Left renal cortex interstitium (tissue), 4 donors: ENCODE measurements around the gene MBNL1. TPM values are rescaled to one million over a fixed set of nuclear protein-coding genes. Genes with fewer than 3 reads are reported as not detected.
"Not testable (repeated sequence)": the region's sequence is repeated elsewhere in the genome, so short reads cannot be mapped to it uniquely, and the experiment has no call there.

Experiments used
- DNase-seq, 4 donors: peaks; one replicate each; pipeline ENCODE4 v3.0.0-alpha.2; 2013; ENCODE audit warnings: low read depth in 4 of 4, low spot score in 2 of 4, missing footprints in 1 of 4
- polyA plus RNA-seq, 4 donors: library from polyadenylated mRNA; unstranded; fragments of 120-200 nt; gene quantifications; one replicate each; pipeline ENCODE4 v1.2.1, GENCODE V29; 2013; ENCODE audit not compliant: insufficient read length in 4 of 4

Gene MBNL1
- polyA plus RNA-seq, 4 donors: 47.8 to 55.1 (median 51.4) TPM

DNA sequence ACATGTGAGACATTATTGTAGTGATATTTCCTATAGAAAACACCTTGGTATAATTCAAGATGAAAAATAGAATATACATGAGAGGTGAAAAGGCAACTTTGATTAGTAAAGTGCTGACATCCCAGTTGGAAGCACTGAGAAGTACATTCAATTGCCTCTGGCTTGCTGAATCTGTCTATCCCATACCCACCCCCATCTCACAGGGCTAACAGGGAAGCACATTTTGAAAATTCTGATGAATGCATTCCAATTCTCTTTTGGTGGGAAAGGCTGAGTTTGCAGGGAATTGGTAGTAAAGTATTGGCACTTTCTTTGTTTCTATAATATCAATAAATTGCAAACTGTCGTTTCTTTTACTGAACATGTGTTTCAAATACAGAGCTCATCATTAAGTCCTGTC lies 122.9 kb downstream of the MBNL1 start:
- no peak for DNase-seq

DNA sequence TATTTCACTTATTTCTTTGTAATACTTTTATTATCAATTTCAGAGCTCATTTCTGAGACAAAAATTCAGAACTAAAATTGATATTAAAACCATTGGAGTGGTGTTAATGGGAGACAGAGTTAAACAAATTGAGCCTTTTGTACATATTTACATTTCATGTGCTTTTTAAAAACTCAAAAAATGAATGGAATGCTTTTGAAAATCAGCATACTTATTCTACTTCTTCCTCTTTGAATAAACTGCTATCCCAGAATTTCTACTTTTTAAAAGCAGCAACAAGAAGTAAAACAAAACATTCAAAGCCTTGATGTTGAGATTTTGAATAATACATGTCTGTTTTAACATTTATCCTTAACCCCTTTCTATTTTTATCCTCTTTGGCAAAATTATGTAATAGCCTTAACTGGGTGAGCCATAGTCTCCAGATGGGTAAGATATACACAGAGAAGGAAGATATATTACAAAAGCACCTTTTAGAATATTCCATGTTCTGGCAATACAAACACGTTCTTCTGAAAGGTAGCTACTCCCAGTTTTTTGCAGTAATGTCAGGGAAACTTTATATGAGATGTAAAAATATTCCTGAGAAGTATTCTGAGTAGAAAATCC lies 123.6 kb downstream of the MBNL1 start:
- no peak for DNase-seq

DNA sequence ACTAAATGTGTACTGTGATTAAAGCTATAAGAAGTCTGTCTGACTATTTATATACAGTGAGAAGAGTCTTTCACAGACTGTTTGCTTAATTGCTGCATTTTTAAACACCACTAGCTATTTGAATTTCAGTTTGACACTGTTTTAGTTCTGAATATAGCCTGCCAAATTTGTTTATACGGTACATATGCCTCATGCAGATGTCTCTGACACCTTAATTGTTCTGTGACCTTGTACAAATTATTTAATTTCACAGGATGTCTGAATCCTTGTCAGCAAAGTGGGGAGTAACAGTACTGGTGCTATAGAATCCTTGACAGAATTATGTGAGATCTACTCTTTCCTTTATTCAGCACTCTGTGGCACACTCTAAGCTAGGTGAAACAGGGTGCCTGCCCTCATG lies 125.5 kb downstream of the MBNL1 start:
- DNase-seq: no peak

DNA sequence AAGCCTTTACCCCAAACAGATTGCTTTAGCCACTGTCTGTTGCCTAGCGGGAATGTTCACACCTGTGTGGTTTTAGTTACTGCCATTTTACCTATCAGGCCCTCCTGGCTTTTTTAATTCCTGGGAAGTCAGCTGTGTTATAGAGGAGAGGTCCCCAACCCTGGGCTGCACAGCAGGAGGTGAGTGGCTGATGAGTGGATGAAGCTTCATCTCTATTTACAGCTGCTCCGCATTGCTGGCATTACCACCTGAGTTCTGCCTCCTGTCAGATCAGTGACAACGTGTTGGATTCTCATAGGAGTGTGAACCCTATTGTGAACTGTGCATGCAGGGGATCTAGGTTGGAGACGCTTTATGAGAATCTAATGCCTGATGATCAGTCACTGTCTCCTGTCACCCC lies 127.0 kb downstream of the MBNL1 start:
- no peak for DNase-seq

DNA sequence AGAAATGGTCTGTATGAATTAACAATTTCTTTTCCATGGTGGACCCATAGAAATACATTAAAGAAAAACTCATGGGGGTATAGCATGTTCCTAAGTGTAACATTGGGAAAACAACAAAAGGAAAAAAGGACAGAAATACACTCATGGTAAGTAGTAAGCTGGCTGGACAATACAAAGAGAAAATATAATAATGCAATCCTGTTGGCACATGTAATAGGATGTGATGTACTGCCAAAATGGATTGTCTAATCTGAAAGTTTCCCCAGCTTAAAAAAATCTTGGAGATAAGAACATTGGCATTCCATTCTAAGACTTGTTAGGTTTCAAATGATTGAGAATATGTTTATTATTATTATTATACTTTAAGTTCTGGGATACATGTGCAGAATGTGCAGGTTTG lies 128.1 kb downstream of the MBNL1 start:
- DNase-seq: no peak

DNA sequence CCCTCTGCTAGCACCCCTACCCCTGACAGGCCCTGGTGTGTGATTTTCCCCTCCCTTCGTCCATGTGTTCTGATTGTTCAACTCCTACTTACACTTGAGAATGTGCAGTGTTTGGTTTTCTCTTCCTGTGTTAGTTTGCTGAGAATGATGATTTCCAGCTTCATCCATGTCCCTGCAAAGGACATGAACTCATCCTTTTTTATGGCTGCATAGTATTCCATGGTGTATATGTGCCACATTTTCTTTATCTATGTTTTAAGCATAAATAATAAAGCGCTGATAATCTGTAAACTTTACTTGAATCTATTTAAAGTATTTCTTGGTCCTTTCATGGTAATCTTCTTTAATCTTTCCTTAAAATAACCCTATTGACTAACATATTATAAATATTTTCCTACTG lies 128.6 kb downstream of the MBNL1 start:
- DNase-seq: not testable (repeated sequence)

DNA sequence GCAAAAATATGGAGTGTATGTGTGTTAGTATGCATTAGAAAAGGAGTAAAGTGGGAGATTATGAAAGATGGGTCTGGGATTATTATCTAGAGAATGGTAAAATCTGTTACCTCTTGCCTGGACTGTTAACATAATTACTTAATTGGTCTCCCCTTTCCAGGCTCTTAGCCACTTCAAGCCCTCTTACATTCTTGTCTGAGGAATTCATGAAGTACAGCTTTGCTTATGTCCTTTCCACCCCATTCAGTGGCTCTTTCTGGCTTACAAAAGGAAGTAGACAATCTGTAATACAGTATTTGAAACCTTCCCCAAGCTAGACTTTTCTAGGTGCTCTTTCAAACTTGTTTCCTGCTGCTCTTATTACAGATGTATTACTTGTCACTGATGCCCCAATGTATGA lies 129.8 kb downstream of the MBNL1 start:
- DNase-seq: no peak

DNA sequence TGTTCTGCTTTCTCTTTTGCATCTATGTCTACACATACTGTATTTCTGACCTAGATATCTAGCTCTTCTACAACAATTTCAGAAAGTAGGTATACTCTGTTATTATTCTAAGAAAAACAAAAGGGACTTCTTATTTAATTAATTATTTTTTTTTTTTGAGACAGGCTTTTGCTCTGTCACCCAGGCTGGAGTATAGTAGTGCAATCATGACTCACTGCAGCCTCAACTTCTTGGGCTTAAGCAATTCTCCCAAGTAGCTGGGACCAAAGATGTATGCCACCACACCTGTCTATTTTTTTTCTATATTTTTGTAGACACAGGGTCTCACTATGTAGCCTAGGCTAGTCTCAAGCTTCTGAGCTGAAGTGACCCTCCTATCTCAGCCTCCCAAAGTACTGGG lies 130.6 kb downstream of the MBNL1 start:
- no peak for DNase-seq

DNA sequence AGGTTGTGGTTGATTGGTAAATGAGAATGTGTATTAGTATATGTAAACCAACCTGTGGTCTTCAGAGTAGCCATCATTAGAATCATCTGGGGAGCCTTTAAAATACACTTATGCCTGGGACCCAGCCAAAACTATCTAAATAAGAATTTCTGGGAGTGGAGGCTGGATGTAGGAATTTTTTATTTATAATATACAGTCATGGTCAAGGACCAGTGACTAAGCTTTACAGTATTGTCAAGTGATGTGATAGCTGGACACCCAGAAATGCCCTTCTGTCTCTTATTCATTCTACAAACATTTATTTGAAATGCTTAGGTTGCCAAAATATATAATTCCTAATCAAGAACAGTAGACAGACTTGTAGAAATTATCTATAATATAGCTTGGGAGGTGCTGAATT lies 132.2 kb downstream of the MBNL1 start:
- no peak for DNase-seq

DNA sequence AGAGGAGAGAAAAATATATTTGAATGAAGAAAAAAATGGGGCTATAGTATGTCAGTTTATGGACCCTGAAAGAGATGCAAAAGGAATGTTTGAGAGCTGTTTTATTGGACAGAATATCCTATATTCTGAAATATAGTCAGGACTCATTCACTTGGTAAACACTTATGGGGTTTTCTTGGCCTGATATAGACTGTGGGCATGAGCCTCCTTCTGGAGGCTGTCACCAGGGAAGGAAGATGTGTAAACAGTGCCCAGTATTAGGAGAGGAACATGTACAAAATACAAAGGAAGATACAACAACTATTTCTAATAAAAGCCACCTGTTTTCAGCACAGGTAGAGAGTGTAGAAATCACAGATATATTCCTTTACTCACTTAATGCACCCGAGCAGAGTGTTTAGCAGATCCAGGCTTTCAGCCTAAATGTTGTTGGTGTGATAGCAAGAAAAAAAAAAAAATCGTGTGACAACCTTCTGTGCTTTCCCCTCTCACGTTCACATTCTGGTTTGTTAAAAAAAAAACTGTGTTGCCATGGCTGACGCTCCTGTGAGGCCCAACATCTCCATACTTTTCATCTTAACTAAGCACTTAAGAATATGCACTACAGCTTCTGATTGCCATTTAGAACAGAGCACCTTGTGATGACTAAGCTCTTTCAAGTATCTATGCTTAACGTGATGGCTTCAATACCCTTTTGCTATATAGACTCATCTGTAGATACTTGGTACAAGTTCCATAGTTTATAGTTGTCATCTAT lies 134.1 kb downstream of the MBNL1 start:
- no peak for DNase-seq

DNA sequence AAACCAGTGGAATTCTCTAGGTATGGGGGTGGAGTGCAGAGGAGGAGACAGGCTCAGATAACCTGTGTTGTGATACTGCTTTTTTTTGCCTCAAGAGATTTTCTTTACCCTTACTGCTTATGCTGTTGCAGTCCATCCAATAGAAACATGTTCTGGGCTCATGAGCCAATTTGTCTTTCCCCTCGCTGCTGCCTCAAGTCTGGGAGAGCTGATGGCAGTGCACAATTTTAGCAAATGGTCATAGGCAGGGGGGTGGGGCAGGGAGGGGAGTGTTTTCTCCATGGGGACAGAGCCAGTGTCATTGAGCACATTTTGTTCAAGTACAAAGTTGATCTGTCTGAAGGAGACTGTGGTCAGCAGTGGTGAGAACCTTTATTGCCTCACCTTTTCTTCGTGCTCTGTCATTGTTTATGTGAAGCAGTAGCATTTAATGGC lies 134.9 kb downstream of the MBNL1 start:
- DNase-seq: no peak

DNA sequence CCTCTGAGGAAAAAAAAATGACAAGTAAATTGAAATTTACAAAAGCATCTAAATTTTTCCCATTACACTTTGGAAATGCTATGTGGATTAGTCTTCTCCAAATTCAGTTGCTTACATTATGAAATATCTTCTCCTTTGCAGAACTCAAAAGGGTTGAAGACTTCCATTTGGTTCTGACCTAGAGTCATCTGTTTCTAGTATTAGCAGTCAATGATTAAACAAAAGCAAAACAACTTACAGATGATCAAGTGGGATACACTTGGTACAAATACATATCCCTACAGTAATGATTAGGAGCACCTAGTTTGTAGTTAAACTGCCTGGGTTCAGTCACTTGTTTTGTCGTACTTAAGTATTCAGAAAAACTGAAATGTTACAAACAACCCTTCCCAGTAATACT lies 136.2 kb downstream of the MBNL1 start:
- no peak for DNase-seq

DNA sequence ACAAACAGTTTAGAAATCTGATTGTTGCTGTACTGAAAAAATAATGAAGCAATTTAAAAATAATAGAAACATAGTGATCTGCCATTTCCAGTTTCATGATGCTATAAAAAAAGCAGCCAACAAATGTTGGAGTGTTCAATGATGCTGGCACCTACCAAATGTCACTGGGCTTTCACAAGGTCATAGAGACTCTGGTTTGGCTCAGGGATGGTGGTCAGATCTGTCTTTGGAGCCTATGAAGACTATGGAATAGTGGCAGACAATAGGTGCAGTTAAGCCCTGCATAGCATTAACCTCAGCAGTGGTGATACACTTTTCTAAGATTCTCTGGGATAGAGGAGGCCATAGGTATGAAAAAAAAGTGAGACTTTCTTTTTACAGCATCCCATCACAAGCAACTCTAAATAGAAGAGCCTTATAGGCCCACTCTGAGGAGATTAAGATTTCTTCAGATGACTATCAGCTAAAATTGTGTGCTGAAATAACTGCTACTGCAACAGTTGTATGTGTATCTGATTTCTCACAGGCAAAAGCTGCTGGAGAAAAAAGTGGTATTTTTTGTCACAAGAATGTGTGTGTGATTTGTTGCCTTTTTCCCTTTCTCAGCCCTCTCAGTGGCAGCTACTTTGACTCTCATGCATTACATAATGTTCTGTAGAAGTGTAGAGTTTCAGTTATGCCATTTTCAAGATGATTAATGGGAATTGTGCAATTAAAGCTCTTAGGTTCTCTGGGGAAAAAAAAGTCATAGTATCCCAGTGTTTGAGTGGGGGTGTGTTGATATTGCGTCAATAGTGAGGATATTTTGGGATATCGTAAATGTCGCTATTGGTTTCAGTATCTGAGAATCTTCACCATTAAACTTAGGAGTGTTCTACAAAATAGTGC lies 137.4 kb downstream of the MBNL1 start:
- peak in 3 of 4 donors; percentile 29 to 39 (median 34) for DNase-seq

DNA sequence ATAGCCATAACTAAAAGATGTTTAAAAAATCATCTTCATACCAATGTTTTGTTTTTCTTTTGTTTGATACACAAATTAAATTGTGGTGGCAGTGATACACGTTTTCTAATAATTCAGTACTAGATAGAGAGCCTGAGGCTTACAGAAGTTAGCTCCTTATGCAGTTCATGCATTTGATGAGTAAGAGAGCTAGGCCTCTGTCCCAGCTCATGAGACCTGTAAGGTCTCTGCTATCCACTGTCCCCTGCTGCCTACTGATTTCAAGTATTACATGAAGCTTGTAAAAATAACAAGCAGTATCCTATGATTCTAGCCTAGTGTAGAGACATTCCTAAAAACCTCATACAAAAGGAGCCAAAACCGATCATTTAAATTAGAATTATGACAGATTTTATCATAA lies 144.5 kb downstream of the MBNL1 start:
- no peak for DNase-seq

DNA sequence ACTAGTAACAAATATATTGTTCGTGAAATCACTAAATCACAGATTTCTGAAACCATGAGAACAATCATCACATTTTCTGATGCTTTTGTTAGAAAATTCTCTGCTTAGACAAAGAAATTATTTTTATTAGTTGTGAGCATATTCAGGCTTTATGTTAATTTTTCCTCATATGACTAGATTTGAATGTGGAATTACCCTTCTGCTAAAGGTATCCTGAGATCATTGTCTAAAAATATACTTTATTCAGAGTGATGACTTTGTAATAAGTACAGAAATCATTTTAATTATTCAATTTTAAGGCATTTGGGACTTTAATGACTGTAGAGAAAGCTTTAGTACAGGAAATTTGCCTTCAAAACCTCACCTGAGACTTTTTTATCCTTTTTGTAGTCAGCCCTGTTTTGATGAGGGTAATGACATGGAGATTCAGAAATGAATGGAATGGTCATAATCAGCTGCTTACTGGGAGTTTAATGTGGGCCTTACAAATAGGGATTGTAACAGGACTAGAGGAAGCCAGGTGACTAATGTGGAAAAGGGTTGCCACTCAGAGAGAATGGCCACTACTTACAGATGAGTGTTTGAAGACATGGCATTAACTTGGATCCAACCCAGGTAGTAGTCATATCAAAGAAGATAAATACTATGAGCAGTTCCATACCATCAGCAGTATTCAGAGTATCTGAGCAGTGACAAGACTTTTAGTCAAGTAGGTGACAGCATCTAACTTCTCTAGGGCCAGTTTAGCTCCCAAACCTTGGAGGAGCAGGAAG lies 148.3 kb downstream of the MBNL1 start:
- no peak for DNase-seq

DNA sequence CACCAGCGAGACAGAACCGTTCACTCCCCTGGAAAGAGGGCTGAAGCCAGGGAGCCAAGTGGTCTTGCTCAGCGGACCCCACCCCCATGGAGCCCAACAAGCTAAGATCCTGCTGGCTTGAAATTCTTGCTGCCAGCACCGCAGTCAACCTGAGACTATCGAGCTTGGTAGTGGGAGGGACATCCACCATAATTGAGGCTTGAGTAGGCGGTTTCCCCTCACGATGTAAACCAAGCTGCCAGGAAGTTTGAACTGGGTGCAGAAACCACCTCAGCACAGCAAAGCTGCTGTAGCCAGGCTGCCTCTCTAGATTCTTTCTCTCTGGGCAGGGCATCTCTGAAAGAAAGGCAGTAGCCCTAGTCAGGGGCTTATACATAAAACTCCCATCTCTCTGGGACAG lies 151.0 kb downstream of the MBNL1 start:
- no peak for DNase-seq

DNA sequence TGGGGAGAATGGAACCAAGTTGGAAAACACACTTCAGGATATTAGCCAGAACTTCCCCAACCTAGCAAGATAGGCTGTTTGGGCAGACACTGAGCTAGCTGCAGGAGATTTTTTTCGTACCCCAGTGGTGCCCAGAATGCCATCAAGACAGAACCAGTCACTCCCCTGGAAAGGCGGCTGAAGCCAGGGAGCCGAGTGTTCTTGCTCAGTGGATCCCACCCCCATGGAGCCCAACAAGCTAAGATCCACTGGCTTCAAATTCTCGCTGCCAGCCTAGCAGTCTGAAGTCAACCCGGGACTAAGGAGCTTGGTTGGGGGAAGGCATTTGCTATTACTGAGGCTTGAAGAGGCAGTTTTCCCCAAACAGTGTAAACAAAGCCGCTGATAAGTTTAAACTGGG lies 152.4 kb downstream of the MBNL1 start:
- no peak for DNase-seq

DNA sequence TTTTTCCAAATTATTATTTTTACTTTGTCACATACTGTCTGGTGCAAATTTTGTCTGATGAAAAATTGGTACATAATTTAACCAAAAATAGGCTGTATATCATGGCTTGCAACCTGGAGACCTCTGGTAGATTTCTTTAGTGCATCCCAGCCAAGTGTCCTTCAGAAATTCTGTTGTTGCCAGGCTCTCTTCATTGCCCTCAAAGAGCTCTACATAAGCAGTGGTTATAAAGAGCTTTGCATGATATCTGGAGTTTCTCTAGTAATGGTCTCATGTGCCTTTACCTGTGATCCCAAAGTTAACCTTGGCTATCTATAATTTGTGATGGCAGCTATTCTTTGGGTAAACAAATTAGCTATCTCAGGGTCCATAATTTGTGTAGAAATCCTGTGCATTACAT lies 157.7 kb downstream of the MBNL1 start:
- DNase-seq: no peak

DNA sequence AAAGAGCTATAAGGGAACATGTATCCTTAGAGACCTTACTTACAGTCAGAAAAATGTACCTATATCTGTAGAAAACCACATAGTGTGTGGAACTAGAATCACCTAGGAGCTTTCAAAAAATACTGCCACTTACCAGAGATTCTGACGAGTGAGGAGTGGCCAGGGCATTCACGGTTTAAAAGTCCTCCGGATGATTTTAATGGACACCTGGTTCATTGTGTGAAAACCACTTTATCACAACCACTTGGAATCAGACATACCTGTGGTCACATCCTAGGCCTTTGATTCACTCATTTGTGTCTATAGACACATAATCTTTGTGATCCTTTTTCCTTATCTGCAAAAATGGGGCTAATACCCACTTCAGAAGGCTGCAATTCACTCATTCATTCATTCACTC lies 159.8 kb downstream of the MBNL1 start:
- no peak for DNase-seq

DNA sequence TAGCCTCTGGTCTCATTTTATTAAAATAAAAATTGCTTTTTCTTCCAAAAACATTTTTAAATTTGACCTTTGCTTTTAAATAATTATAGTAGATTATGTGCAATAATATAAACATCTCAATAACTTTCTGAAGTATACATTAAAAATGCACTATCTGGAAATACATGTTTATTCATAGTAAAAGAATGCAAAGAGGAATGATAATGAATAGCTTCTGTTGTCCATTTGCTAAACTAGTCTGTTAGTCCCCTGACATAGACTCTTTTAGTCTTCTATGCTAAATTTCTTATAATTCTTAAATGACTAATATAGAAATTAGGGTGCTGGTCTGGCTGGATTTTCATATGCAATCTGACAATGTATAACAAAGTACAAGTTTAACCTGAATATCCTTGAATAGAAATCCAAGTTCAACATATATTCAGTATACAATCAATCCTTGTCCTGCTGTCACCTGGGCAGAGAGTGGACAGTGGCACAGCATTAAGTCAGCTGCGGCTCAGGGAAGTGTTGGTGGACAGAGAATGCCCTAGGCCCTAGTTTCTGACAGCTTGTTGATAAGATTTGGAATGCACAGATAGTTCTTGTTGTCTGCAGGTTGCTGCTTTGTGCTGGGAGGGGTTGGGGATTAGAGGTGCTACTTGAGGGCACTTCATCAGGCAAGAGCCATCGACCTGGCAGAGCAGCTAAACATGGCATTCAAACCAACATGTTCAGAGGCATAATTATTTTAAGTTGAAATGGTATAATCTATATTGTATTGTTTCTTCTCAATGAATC lies 161.7 kb downstream of the MBNL1 start:
- no peak for DNase-seq
